Stimulated activated CD4-positive, alpha-beta T cell treated with anti-CD3 and anti-CD28 coated beads, TNF-alpha, amount 100 ng/mL, for 48 hours (primary cell): Measurements from ENCODE around the gene MMP7.

Experiments used
- DNase-seq, 3 donors: peaks; one replicate each; pipeline ENCODE4 v3.0.0-alpha.2; 2020; ENCODE audit warnings: low read depth in 3 of 3

The MMP7 gene

GRCh38 chr11:102495161-102496042, 35.1 kb downstream of the MMP7 start:
- DNase-seq: peak in 1 of 3 donors; percentile 33

- DNase-seq: no peak
Observed at GRCh38 chr11:102494216-102494615, 36.3 kb downstream of the MMP7 start.

GRCh38 chr11:102493524-102493923, 37.0 kb downstream of the MMP7 start:
- DNase-seq: no peak

GRCh38 chr11:102491969-102492368, 38.6 kb downstream of the MMP7 start:
- no peak for DNase-seq

- DNase-seq: no peak
Observed at GRCh38 chr11:102489186-102490145, 41.1 kb downstream of the MMP7 start.

- no peak for DNase-seq
Observed at GRCh38 chr11:102488208-102488607, 42.3 kb downstream of the MMP7 start.

GRCh38 chr11:102487214-102487613, 43.3 kb downstream of the MMP7 start:
- no peak for DNase-seq

GRCh38 chr11:102486584-102486983, 44.0 kb downstream of the MMP7 start:
- DNase-seq: no peak

GRCh38 chr11:102485095-102485722, 45.3 kb downstream of the MMP7 start:
- DNase-seq: no peak

- no peak for DNase-seq
Observed at GRCh38 chr11:102482433-102482832, 48.1 kb downstream of the MMP7 start.

GRCh38 chr11:102479733-102480132, 50.8 kb downstream of the MMP7 start:
- DNase-seq: no peak

- DNase-seq: no peak
Observed at GRCh38 chr11:102478673-102479299, 51.8 kb downstream of the MMP7 start.

GRCh38 chr11:102476812-102477211, 53.7 kb downstream of the MMP7 start:
- peak in 1 of 3 donors; percentile 33 for DNase-seq

- no peak for DNase-seq
Observed at GRCh38 chr11:102476069-102476468, 54.5 kb downstream of the MMP7 start.

- DNase-seq: no peak
Observed at GRCh38 chr11:102473543-102473942, 57.0 kb downstream of the MMP7 start.

- DNase-seq: no peak
Observed at GRCh38 chr11:102472127-102472526, 58.4 kb downstream of the MMP7 start.

- DNase-seq: no peak
Observed at GRCh38 chr11:102471474-102471873, 59.1 kb downstream of the MMP7 start.
